ENCODE data around the gene CDK9. TPM values are rescaled to one million over a fixed set of nuclear protein-coding genes. Genes with fewer than 3 reads are reported as not detected.

CDK9 gene
- total RNA-seq, 2 experiments from 2014 or later, result 80.0 to 136 TPM

GRCh38 chr9:127788337-127789011 is 2.6 kb downstream of the CDK9 start:
- no TSS peak for BruUV-seq (replicated peaks)
- Histone ChIP-seq H3K9me3 (ENCODE audit: low read length) (no peaks in the 10 kb centered on the region), H3K4me3 (ENCODE audit: low read depth, low read length, poor library complexity, severe bottlenecking) (no peak overlapping the region), H3K4me2 (ENCODE audit: low read length) (no peak overlapping the region), H3K27ac (ENCODE audit: low read depth, low read length, poor library complexity, severe bottlenecking) (no peak overlapping the region), H3K4me1 (ENCODE audit: insufficient read depth, low read length, poor library complexity, severe bottlenecking) (peaks cover 26% of the 10 kb centered on the region), H4K20me1 (ENCODE audit: insufficient read depth, low read length) (peaks cover 36% of the 10 kb centered on the region), H3K79me2 (ENCODE audit: insufficient read depth, low read depth, low read length) (peaks cover 46% of the 10 kb centered on the region), H3K36me3 (ENCODE audit: insufficient read depth, low read length) (peaks cover 76% of the 10 kb centered on the region), H3K9me2 (ENCODE audit: insufficient read depth, low read length) (no peaks in the 10 kb centered on the region), H2AFZ (ENCODE audit: low read length) (no peak overlapping the region)
- TF ChIP-seq EZH2phosphoT487 (IDR thresholded peaks at IDR 0.05; ENCODE audit: borderline replicate concordance, low read depth, low read length) (no peak), CTCF (conservative IDR thresholded peaks at IDR 0.05; ENCODE audit: low read length) (no peak)
- CTCF ChIA-PET (ENCODE audit: unreplicated experiment), result no interaction called here
- intact Hi-C loops (cut with micrococcal nuclease; ENCODE audit: unreplicated experiment), result no loop called here
- POLR2A ChIA-PET, result interaction anchor here (0.6 to 1.5 kb wide), 3 partner anchors 8 to 17 kb away, joined by 3 to 4 read pairs (median 3); no protein-coding TSS in a partner anchor
- DNase-seq (ENCODE audit: low spot score), result no peak

GRCh38 chr9:127789179-127789578 is 3.3 kb downstream of the CDK9 start:
- Histone ChIP-seq H3K4me2 (ENCODE audit: low read length) (no peak overlapping the region), H3K4me3 (ENCODE audit: low read depth, low read length, poor library complexity, severe bottlenecking) (no peak overlapping the region), H3K27ac (ENCODE audit: low read depth, low read length, poor library complexity, severe bottlenecking) (no peak overlapping the region), H3K4me1 (ENCODE audit: insufficient read depth, low read length, poor library complexity, severe bottlenecking) (peaks cover 19% of the 10 kb centered on the region), H3K79me2 (ENCODE audit: insufficient read depth, low read depth, low read length) (peaks cover 46% of the 10 kb centered on the region), H3K9me2 (ENCODE audit: insufficient read depth, low read length) (no peaks in the 10 kb centered on the region), H4K20me1 (ENCODE audit: insufficient read depth, low read length) (peaks cover 36% of the 10 kb centered on the region), H3K36me3 (ENCODE audit: insufficient read depth, low read length) (peaks cover 81% of the 10 kb centered on the region), H2AFZ (ENCODE audit: low read length) (no peak overlapping the region), H3K9me3 (ENCODE audit: low read length) (no peaks in the 10 kb centered on the region)
- intact Hi-C loops (cut with micrococcal nuclease; ENCODE audit: unreplicated experiment), result no loop called here
- TF ChIP-seq CTCF (conservative IDR thresholded peaks at IDR 0.05; ENCODE audit: low read length) (no peak), EZH2phosphoT487 (IDR thresholded peaks at IDR 0.05; ENCODE audit: borderline replicate concordance, low read depth, low read length) (no peak)
- DNase-seq (ENCODE audit: low spot score), result no peak
- ChIA-PET POLR2A (interaction anchor here (1.5 kb wide), 1 partner anchor 16 kb away, joined by 3 read pairs; no protein-coding TSS in a partner anchor), CTCF (ENCODE audit: unreplicated experiment) (no interaction called here)
- no TSS peak for BruUV-seq (replicated peaks)
